ENCODE measurements around the gene TEX38. TPM values are rescaled to one million over a fixed set of nuclear protein-coding genes. Genes with fewer than 3 reads are reported as not detected.

The TEX38 gene
- under 1 TPM in 1 of 2 donors, not detected in 1; 0.55 TPM for total RNA-seq
- polyA plus RNA-seq (2013, experiment 1 of 2): not detected
- 0.37 TPM for polyA plus RNA-seq (2013, experiment 2 of 2)
- long read RNA-seq, experiment 1: 0 reads
- long read RNA-seq, experiment 2, partial matches to known transcripts: 0 of 2 reads
- long read RNA-seq, experiment 2, other reads (novel, unspliced or antisense): 2 of 2 reads
- long read RNA-seq, experiment 3: 0 reads
- long read RNA-seq, experiment 4: 0 reads

DNA sequence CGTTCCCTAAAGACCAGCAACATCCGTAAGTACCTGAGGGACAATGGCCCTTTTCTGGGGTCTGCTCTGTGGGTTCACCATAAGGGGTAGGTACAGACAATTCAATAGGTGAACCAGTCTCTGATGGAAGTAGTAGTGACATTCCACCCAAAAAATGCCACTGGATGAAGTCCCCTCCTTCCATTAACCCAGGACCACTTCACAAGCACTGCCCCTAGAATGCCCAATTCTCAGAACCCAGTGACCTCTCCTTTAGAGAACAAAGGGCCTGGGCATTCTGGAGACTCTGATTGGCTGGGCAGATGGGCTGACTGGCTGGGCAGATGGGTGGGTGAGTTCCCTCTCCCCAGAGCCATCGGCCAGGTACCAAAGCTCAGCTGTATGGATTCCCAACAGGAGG, at the start of gene TEX38:
TEX38 (plus strand) TSS at position 301 of the 400 bp plus-strand sequence; CDS start at position 382, 81 bp downstream.
- no peak within 1 kb of the TSS for H3K4me3 Mint-ChIP-seq
- TF ChIP-seq, protein P1, sequence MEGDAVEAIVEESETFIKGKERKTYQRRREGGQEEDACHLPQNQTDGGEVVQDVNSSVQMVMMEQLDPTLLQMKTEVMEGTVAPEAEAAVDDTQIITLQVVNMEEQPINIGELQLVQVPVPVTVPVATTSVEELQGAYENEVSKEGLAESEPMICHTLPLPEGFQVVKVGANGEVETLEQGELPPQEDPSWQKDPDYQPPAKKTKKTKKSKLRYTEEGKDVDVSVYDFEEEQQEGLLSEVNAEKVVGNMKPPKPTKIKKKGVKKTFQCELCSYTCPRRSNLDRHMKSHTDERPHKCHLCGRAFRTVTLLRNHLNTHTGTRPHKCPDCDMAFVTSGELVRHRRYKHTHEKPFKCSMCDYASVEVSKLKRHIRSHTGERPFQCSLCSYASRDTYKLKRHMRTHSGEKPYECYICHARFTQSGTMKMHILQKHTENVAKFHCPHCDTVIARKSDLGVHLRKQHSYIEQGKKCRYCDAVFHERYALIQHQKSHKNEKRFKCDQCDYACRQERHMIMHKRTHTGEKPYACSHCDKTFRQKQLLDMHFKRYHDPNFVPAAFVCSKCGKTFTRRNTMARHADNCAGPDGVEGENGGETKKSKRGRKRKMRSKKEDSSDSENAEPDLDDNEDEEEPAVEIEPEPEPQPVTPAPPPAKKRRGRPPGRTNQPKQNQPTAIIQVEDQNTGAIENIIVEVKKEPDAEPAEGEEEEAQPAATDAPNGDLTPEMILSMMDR (conservative IDR thresholded peaks at IDR 0.05): no peak
- H3K4me1 Mint-ChIP-seq: peaks cover 25% of the 10 kb centered on the region
- H3K27me3 Mint-ChIP-seq (ENCODE audit: insufficient read depth): no peaks in the 10 kb centered on the region
- WGBS, 2 experiments (ENCODE audit: insufficient coverage in 1 of 2, insufficient read length in 1 of 2): 96 to 100% methylated on average over 3 of the region's 3 CpGs
- peaks cover 16% of the 10 kb centered on the region for H3K36me3 Mint-ChIP-seq (ENCODE audit: low read depth)
- peaks cover 4% of the 10 kb centered on the region for H3K4me1 ChIP-seq (ENCODE audit: control insufficient read depth, insufficient read depth, low read length)
- H3K27me3 ChIP-seq (ENCODE audit: control insufficient read depth, insufficient read depth, low read length, poor library complexity, severe bottlenecking): no peaks in the 10 kb centered on the region
- peak within 1 kb of the TSS; percentile 56 for H3K27ac Mint-ChIP-seq
- H3K27ac ChIP-seq (ENCODE audit: low read depth, low read length): no peak within 1 kb of the TSS
- H3K9me3 ChIP-seq (ENCODE audit: control insufficient read depth, low read length): no peaks in the 10 kb centered on the region
- H3K36me3 ChIP-seq (ENCODE audit: control insufficient read depth, insufficient read depth, low read length): peaks cover 33% of the 10 kb centered on the region
- no peak for DNase-seq
- no peaks in the 10 kb centered on the region for H3K9me3 Mint-ChIP-seq
- H3K9ac ChIP-seq (ENCODE audit: extremely low read depth, low read length, poor library complexity, severe bottlenecking): no peak within 1 kb of the TSS
- no peak within 1 kb of the TSS for H3K4me3 ChIP-seq (ENCODE audit: low read length)

DNA sequence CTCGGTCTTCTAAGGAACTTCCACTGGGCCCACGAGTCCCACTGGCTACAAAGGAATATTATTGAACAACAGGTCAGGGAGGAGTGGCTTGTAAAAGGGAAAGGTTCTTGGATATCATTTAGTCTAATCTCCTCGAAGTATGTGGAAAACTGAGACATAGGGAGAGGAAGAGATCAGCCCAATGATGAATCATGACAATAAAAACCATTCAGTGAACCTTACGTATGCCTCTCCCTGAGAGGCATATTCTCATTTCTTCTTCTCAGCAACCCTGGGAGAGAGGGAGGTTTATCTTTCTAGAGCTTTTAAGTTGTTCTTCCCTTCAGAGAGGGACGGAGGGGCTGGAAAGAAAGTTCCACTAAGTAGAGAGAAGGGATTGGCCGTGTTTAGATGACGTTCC, 49.7 kb upstream of the TEX38 start:
- WGBS, 2 experiments (ENCODE audit: insufficient coverage in 1 of 2, insufficient read length in 1 of 2): 89 to 92% methylated on average over 5 to 7 of the region's 7 CpGs
- peaks cover 18% of the 10 kb centered on the region for H3K4me1 Mint-ChIP-seq
- Histone ChIP-seq H3K36me3 (ENCODE audit: control insufficient read depth, insufficient read depth, low read length) (no peaks in the 10 kb centered on the region), H3K9me3 (ENCODE audit: control insufficient read depth, low read length) (no peaks in the 10 kb centered on the region), H3K27ac (ENCODE audit: low read depth, low read length) (no peak overlapping the region), H3K4me3 (ENCODE audit: low read length) (no peak overlapping the region), H3K9ac (ENCODE audit: extremely low read depth, low read length, poor library complexity, severe bottlenecking) (no peak overlapping the region), H3K27me3 (ENCODE audit: control insufficient read depth, insufficient read depth, low read length, poor library complexity, severe bottlenecking) (peaks cover 27% of the 10 kb centered on the region), H3K4me1 (ENCODE audit: control insufficient read depth, insufficient read depth, low read length) (peaks cover 9% of the 10 kb centered on the region)
- no peak overlapping the region for H3K27ac Mint-ChIP-seq
- H3K36me3 Mint-ChIP-seq (ENCODE audit: low read depth): no peaks in the 10 kb centered on the region
- TF ChIP-seq, protein P1 (conservative IDR thresholded peaks at IDR 0.05): no peak
- peaks cover 37% of the 10 kb centered on the region for H3K27me3 Mint-ChIP-seq (ENCODE audit: insufficient read depth)
- no peaks in the 10 kb centered on the region for H3K9me3 Mint-ChIP-seq
- H3K4me3 Mint-ChIP-seq: no peak overlapping the region
- no peak for DNase-seq

DNA sequence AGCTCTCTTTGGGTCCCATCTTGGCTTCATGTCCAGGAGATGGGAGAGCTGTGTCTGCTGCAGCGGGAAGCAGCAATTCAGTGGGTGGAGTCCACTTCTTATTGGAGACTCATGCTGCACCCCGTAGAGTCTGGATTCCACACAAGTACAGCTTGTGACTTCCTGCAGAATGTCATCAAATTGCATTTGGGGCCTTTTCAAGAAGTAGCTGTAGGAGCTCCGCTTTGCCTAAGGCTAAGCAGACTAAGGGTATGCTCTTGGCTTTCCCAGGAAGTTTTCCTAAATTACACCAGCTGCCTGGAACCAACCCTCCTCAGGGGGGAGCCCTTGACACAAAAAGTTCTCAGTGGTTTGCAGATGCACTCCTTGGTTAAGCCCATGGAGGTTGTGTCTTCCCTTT, 49.3 kb upstream of the TEX38 start:
- Histone ChIP-seq H3K9ac (ENCODE audit: extremely low read depth, low read length, poor library complexity, severe bottlenecking) (no peak overlapping the region), H3K27ac (ENCODE audit: low read depth, low read length) (no peak overlapping the region), H3K9me3 (ENCODE audit: control insufficient read depth, low read length) (no peaks in the 10 kb centered on the region), H3K4me1 (ENCODE audit: control insufficient read depth, insufficient read depth, low read length) (peaks cover 8% of the 10 kb centered on the region), H3K27me3 (ENCODE audit: control insufficient read depth, insufficient read depth, low read length, poor library complexity, severe bottlenecking) (peaks cover 23% of the 10 kb centered on the region), H3K36me3 (ENCODE audit: control insufficient read depth, insufficient read depth, low read length) (no peaks in the 10 kb centered on the region), H3K4me3 (ENCODE audit: low read length) (no peak overlapping the region)
- peak; percentile 79 for DNase-seq
- Mint-ChIP-seq H3K9me3 (no peaks in the 10 kb centered on the region), H3K4me1 (peaks cover 19% of the 10 kb centered on the region), H3K4me3 (no peak overlapping the region), H3K27me3 (ENCODE audit: insufficient read depth) (peaks cover 33% of the 10 kb centered on the region), H3K27ac (no peak overlapping the region), H3K36me3 (ENCODE audit: low read depth) (no peaks in the 10 kb centered on the region)
- TF ChIP-seq, protein P1 (conservative IDR thresholded peaks at IDR 0.05): peak; percentile 76
- 74 to 91% methylated on average over 3 of the region's 3 CpGs for WGBS, 2 experiments (ENCODE audit: insufficient coverage in 1 of 2, insufficient read length in 1 of 2)
